Subcutaneous adipose tissue (tissue), 4 donors: ENCODE data around the gene NR3C2. TPM values are rescaled to one million over a fixed set of nuclear protein-coding genes. Genes with fewer than 3 reads are reported as not detected.

Experiments
- CTCF ChIP-seq: fragments of 450-650 bp; IDR thresholded peaks from one replicate; pipeline ENCODE4 v1.5.1; 2016; ENCODE audit warnings: low read depth, mild to moderate bottlenecking, control low read depth, antibody characterized with exemption, moderate library complexity
- total RNA-seq, 4 donors: library from RNA; depleted of rRNA; stranded (reverse); fragments of >200 nt; gene quantifications; one replicate each; pipeline ENCODE4 v1.1.0, GENCODE V29; 2016

Gene NR3C2
- total RNA-seq, 4 donors from 2014 or later: 7.5 to 17.0 (median 8.9) TPM

- TF ChIP-seq CTCF: no peak
Observed at GRCh38 chr4:148296498-148296897, 145.7 kb downstream of the NR3C2 start.

GRCh38 chr4:148295642-148296041 is 146.6 kb downstream of the NR3C2 start:
- no peak for TF ChIP-seq CTCF

GRCh38 chr4:148293571-148293970 is 148.6 kb downstream of the NR3C2 start:
- no peak for TF ChIP-seq CTCF

GRCh38 chr4:148292686-148293085 is 149.5 kb downstream of the NR3C2 start:
- TF ChIP-seq CTCF: no peak

- no peak for TF ChIP-seq CTCF
Observed at GRCh38 chr4:148289740-148290139, 152.5 kb downstream of the NR3C2 start.

GRCh38 chr4:148288448-148288847 is 153.8 kb downstream of the NR3C2 start:
- TF ChIP-seq CTCF: no peak

GRCh38 chr4:148287111-148287510 is 155.1 kb downstream of the NR3C2 start:
- TF ChIP-seq CTCF: no peak
